AG20443 (cell line): ENCODE results near the gene ELL.
A peak's percentile ranks its signal among the peaks of the same experiment; 100 is the strongest.

Experiments
- DNase-seq: peaks from one replicate; pipeline ENCODE4 v3.0.0; 2012; ENCODE audit warnings: low spot score, mixed read lengths

ELL gene

DNA sequence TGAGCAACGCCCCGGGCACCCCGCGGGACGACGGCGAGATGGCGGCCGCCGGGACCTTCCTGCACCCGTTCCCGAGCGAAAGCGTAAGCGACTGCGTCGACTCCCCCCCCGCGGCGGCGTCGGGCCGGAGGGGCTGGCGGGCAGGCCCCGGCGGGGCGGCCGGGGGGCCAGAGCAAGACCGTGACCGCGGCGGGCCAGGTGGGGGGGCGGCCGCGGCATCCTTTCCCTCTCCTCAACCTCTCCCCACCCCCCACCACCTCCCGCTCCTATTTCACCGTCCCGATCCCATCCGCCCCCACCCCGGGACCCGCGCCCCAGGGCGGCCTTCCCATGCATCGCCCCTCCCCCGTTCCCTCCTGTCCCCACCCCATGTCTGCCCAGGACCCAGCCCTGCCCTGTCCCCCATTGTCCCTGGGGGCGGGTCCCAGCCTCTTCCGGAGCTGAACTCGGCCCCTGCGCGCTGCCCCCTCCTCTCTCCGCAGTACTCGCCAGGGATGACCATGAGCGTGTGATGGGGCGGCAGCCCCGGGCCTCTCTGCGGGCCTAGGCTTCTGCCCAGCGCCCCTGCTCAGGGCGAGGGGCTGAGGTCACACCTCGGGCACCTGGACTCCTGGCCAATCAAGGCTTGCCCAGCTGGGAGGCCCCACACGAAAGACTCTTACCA is 88.0 kb downstream of the ELL start:
- no peak for DNase-seq

DNA sequence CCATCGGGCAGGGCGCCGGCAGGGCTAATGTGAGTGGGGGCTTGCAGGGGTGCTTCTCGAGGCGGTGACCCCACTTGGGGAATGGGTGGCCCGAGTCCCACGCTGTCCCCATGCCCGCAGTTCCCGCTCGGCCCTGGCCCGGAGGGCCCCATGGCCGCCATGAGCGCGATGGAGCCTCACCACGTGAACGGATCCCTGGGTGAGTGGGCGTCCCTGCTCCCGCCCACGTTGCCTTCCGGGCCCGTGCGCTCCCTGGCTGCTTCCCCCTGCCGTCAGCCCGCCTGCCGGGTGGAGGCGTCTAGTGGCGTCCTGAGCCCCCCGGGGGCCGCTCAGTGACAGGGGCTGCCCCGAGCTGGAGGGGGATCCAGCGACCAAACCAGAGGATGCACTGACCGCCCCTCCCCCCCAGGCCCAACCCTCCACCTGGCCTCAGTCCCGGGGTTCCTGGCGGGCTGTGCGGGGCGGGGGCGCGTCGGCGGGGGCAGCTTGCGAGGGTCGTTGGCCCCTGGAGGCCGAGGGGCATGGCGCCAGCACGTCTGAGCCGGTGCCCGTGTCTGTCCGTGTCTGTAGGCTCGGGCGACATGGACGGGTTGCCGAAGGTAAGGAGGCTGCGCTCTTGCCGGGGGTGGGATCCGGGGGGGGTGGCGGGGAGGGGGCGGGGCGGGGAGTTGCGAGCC is 88.7 kb downstream of the ELL start:
- DNase-seq = no peak

DNA sequence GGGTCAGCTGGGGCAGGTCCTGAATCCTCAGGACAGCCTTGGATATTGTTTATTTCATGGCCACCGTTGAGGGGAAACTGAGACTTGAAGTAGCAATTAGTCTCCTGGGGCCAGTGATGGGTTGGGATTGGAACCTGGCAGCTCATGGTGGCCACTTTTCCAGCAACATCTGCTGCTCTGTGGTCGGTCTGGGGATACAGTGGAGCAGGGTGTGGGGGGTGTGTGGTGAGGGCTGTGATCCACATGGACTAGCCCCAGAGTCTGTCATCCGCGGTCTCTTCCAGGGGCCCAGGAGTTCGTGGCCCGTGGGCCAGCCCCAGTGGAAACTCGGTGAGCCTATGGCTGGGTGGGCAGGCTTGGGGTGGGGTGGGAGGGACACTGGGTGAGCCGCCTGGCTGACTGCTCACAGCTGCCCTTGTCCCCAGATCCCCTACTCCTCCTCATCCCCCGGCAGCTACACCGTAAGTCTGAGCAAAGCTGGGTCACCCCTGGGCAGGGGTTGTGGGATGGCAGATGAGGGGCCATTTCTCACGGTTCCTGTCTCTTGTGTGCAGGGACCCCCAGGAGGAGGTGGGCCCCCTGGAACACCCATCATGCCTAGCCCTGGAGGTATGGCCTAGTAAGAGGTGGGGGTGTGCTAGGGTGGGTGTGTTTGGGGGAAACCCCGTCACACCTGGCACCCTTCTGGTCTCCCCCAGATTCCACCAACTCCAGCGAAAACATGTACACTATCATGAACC is 89.4 kb downstream of the ELL start:
- no peak for DNase-seq

DNA sequence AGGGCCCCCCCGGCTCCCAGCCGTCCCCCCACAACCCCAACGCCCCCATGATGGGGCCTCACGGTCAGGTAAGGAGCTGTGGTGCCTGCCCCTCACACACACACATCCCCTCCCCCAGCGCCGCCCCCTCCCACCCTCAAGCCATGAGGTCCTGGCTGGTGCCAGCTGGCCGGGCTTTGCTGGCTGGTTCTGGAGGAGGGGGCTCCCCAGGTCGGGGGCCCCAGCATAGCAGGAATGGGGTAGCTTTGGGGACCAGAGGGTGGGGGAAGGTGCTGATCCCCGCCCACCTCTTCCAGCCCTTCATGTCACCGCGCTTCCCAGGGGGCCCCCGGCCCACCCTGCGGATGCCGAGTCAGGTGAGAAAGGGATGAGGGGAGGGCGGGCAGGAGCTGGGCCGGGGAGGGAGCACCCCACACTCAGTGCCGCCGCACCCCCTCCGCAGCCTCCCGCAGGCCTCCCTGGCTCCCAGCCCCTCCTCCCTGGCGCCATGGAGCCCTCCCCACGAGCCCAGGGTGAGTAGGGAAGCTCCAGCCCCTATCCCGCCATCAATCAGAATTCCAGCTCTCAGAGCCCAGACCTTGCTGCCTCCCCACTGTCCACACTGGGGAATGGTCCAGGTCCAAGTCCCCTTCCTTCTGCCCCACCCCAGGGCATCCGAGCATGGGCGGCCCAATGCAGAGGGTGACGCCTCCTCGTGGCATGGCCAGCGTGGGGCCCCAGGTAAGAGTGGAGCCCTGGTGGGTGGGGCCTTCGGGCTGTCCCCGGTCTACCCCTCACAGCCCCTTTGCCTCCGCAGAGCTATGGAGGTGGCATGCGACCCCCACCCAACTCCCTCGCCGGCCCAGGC is 90.3 kb downstream of the ELL start:
- DNase-seq = no peak

DNA sequence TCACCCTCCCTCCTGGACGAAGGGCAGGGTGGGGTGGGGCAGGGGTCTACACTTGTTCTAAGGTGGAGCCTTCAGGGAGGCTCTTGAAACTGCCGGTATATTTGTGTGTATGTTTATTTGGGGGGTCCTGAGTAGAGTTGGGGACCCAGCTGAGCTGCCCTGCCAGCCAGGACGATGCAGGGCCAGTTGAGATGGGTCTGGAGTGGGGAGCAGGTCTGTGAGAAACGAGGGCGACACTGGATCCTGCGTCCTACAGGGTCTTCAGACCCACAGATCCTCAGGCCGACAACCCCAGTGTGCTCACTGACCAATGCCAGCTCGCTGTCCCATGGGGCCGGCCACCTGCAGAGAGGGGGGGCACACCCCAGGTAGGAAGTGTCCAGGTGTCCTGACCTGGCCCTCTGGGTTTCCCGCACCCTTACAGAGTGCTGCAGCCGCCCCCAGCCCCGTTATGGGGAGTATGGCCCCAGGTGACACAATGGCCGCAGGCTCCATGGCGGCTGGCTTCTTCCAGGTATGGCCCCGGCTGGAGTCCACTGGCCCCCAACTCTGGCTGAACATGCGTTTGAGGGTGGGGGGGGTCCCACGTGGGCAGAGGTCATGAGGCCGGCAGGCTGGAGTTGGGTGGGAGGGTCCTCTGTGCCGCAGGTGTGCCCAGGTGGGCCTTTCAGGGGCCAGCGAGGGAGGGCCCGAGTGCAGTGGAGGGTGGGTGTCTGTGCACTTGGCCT is 91.3 kb downstream of the ELL start:
- no peak for DNase-seq

DNA sequence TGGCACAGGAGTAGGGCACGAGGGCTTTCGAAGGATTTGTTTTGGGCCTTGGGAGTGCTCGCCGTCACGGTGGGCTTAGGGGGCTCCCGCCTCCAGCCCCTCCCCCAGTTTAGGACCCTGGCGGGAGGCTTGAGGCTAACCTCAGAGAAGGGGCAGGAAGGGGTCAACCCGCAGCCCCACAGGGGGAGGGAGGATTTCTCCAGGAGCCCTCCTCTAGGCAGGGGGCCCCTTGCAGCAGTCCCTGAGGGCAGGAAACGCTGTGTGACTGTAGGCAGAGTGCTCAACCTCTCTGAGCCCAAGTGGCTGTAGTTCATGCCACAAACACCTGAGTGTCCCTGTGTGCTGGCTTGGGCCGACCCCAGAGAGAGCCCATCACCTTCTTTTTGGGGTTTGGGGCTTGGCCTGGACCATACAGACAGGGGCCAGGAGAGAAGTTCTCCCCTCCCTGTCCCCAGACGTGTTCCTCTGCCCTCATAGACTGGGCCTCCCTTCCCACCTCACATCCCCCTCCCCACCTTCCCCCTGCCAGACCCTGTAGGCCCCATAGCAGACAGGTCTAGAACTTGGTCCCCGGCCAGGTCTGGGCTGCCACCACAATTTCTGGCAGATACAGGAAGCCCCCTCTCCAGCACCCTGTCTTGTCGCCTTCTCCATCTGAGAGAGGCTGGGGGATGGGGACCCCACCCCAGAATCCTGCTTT is 92.0 kb downstream of the ELL start:
- DNase-seq = no peak

DNA sequence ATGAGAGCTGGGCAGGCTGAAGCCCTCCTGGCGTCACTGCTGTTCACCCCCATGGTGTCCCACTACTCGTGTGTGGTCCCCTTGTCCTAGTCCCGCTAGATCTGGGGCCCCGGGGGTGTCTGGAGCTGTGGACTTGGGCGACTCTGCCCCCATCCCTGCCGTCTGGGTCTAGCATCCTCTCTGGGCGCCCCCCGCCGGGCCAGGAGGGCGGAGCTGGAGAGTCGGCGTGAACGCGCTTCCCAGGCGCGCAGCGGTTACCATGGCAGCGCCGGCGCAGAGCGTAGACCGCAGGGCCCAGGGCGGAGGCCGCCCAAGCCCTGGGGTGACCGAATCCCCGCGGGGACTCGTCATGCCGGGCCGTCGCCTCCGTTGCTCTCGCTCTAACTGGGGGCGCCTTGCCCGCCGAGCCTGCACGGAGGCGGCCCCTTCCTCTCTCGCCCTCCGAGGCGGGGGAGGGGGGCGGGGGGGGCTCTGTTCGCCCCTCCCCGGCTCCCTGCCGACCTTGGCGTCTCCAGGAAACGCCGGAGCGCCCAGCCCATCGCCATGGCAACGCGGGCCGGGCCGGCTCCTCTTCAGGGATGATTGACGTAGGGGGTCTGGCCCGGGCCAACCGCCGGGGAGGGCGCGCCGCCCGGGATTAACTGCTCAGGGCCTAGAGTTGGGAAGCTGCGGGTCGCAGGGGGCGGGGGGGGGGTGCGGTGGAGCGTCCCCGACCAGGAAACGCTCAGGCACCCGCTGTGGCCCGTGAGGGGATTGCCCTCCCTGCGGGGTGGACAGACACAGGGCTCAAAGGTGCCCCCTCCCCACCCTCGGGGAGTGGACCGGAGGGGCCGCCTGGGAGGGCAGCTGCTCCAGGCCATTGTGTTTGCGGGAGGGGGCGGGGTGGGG is 92.8 kb downstream of the ELL start:
- peak; percentile 95 for DNase-seq

DNA sequence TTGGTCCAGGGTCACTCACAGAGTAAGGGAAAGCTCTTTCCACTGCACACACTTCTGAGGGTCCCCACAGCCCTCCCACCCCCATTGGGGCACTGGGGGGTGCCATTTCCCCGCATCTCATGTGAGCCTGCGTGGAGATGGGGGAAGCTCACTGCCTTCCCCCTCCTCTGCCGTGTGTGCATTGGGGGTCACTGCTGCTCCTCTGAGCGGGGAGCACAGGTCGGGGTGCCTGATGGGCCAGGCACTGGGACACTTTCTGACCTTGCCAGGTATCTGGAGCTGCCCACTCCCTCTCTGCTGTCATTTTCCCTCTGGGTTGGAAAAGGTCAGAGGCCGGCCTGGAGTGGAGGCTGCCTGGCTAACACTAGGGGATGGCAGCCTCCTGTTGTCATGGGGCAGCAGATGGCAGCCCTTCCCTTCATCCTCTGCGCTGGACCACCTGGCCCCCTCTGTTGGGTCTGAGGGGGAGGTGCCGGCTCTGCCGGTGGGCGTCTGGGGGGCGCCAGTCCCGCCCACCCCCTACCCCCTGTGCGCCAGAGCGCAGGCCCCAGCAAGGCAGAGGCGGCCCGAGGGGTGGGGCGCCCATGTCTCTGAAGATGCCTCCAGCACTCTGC is 93.6 kb downstream of the ELL start:
- no peak for DNase-seq

DNA sequence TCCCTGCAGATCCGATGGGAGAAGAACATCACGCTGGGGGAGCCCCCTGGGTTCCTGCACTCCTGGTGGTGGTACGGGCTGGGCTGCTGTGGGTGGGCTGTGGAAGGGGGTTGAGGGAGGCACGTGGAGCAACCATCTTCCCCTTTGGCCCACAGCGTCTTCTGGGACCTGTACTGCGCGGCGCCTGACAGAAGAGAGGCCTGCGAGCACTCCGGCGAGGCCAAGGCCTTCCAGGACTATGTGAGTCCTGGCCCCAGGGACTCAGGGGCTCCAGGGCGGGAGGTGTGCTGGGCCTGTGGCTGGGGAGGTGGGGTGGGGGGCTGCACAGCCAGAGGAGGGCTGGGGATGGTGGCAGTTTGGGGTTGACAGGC is 94.1 kb downstream of the ELL start:
- DNase-seq = no peak

DNA sequence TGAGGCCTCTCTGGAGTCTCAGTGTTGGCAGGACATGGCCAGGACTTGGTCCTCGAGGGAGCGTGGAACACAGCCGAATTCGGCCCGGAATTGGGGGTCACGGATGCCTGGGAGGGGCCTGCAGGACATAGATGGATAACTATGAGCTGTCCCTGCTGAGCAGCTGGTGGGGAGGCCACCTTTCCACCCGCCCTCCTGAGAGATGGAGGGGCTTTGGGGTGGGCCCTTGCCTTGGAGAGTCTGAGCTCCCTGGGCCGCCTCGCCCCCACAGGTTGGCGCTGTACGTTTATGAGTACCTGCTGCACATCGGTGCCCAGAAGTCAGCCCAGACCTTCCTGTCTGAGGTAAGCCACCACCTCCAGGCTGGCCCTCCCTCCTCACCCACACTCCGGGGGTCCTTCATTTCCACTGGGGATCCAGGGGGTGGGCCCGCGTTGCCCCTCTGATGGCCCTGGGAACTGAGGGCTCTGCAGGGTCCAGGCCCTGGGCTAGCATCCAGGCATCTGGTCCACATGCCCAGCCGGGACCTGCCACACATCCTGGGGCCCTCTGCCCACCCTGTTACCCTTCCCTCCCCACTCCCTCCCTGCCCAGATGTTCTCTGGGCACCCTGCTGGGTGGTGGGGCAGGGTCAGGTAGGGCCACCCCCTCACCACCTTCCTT is 94.7 kb downstream of the ELL start:
- no peak for DNase-seq

DNA sequence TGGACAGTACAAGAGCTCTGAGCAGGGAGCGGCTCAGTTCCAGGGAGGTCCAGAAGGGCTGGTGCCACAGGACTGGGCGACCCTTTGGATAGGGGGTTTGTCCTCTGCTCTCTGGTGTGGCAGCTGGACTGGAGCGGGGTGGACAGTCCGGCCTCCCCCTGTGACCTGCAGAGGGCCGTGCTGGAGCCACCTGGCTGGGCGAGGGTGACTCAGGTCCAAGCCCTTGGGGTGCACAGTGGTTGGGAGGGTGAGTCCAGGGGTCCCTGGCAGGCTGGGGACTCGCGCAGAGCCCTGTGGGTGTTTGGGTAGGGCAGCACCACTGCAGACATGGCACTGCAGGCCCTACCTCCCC is 95.5 kb downstream of the ELL start:
- no peak for DNase-seq

DNA sequence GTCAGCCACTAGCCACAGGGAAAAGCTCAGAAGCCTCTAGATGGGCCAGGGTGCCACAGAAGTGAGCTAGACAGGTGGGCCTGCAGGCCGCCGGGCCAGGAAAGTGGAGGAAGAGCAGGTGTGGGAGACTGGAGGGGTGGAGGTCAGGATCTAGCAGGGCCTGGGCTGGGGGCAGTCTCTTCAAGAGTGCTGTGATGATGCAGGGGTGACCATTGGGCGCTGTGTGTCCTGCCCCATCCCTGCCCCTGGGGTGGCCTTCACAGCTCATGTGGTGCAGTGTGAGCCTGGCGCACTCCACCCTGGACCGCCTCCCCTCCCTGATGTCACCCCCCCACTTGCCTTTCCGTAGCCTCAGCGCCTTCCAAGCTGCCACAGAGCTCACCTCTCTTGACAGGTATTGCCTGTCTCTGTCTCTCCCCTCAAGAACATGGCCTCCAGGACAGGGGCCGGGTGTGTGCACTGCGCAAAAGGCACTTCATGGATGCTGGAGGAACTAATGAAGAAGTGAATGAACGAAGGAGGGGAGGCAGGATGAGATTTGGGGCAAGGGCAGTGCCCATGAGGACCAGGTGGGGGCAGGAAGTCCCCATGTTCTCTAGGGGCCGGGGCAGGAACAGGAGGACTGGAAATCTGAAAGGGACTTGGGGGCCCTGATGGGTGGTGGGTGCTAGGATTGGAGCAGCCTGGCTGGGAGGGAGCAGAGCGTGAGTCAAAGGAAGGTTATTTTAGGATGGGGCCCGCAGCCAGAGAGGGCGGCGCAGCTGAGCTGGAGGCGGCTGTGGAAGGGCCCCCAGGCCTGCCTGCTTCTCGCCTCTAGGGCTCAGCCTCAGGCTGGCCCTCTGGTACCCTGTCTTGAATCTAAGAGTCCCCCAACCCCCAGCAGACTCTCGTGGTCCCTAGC is 96.1 kb downstream of the ELL start:
- DNase-seq = peak; percentile 90

DNA sequence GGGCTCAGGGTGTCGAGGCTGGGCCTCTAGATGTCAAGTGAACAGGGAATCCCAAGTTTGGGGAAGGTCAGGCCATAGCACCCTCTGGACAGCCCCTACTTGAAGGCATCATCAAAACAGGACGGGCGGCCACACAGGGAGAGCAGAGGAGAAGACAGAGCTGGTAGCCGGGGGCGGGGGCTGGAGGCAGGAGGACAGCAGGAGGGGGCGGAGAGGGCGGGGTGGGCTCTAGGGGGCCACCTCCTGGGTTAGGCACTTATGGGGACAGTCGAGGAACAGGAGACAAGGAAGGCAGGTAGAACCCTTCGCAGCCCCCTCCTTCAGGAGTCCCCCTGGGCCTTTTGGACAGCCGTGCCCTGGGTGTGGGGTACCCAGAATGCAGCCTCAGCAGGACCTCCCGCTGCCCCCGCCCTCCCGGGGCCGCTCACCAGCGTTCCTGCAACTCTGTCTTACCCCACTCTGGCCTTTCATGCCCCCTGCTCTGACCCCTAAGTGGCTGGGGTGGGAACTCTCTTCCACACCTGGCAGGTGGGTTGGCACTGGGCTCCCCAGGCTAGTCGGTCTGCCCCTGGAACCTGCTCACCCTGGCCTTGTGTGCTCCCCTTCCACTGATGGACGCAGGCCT is 96.9 kb downstream of the ELL start:
- no peak for DNase-seq

DNA sequence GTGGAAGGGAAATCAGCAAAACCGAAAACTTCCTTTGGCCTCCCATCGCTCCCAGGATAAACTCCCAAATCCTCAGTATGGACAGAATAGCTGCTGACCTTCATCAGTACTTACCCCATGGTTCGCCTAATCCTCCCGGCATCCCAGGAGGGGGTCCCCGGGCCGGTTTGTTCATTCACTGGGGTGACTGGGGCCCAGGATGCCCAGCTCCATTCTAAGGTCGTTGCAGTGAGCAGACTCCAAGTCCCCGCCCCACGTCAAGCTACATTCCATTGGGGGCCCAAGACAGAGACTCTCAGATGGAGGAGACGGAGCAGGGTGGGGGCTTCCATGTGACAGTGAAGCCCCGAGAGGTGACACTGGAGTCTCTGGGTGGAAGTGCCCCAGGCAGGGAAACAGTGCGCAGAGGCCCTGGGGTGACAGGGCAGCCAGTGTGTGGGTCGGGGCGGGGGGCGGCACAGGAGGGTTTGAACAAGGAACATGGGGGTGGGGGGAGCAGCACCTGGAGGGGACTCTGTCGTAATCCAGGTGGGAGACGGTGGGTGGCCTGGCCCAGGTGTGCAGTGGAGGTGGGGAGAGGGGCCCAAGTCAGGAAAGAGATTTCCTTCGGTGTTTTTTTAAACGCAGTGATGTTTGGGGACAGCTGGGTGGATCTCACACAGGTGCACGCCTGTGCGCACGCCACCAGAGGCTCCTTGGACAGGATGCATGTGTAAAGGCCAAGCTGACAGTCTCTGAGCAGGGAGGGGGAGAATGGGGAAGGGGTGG is 97.6 kb downstream of the ELL start:
- no peak for DNase-seq

DNA sequence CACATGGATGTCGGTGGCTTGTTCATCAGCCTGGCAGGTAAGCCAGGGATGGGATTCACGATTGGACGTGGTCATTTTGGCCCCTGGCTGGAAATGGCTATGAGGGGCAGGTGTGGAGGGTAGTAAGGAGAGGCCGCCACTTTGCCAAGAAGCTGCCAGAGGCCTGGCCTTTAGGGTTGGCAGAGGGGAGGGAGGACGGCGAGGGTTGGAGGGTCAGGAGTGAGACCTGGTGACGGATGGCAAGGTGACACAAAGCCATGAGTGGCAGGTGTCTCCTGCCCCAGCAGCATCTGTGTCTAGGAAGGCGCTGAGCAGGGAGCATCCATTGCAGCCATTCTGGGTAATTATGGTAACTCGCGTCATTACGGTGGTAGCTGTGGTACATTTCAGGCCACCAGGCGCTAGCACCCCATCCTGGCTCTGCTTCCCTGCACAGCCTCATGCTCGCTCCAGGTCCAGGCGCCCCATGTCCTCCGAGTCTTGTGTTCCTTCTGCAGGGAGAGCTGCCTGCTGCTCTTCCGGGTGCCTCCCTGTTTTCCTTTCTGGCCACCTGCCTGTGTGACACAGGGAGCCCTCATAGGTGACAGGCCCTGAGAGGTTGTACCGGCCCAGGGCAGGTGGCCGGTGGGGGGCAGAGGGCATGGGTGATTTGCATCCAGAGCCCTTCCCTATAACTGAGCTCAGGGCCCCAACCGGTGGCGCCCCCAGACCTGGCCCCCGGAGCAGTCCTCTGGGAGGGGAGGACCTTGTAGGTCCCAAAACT is 98.4 kb downstream of the ELL start:
- DNase-seq = no peak

DNA sequence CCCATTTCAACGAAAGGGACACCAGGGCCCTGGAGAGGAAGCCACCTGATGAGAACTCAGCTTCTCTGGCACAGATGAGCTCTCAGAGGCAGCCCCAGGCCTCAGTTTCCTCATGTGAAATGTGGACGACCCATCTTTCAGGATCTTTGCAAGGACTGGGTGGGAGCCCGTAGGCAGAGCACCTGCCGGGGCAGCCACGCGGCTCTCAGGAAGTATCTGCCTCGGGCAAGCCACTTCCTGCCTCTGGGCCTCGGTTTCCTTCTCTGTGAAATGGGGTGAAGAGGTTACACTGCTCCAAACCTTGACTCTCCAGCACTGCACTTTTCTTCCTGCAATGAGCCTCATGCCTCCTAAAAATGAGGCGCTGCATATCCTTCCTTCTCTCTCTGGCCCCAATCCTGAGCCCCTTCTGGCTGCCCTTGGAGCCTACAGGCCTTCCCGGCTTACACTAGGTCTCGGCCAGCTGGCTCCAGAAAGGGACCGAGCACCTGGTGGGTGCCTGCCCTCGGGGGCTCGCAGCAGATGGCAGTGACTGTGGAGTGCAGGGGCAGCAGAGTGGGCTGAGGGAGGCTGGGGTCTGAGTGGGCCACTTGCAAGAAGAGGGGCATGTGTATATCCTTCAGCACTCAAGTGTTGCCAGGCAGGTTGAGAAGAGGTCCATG is 99.2 kb downstream of the ELL start:
- no peak for DNase-seq
